HL-60 (cell line): Measurements from ENCODE around the gene SOX5.

Source experiments
- CTCF ChIP-seq: IDR thresholded peaks from one replicate; pipeline ENCODE4 v1.5.1; 2011; ENCODE audit warnings: low read length, control low read depth, inconsistent platforms; ENCODE audit not compliant: insufficient read depth
- POLR2AphosphoS5 ChIP-seq: IDR thresholded peaks from 2 replicates; pipeline ENCODE4 v1.6.1; 2012; ENCODE audit warnings: low read depth
- REST ChIP-seq: IDR thresholded peaks from 2 replicates; pipeline ENCODE4 v1.6.1; 2012; ENCODE audit warnings: low read depth; ENCODE audit not compliant: insufficient replicate concordance

GRCh38 chr12:23813206-23813605, 136.3 kb downstream of the SOX5 start:
- TF ChIP-seq CTCF (no peak), POLR2AphosphoS5 (no peak), REST (no peak)
